ENCODE data around the gene BIRC6. TPM values are rescaled to one million over a fixed set of nuclear protein-coding genes. Genes with fewer than 3 reads are reported as not detected.

Gene BIRC6
- total and polyA plus RNA-seq, 8 donors: 12.4 to 58.3 (median 46.7) TPM

GRCh38 chr2:32463110-32463509, 106.3 kb downstream of the BIRC6 start:
- ATAC-seq: no peak
- Histone ChIP-seq H3K4me3 (no peak overlapping the region), H3K27me3 (no peaks in the 10 kb centered on the region), H3K36me3 (peaks cover 0 to 32% (median 20%) of the 10 kb centered on the region in 3 donors), H3K9me3 (no peaks in the 10 kb centered on the region), H3K4me1 (no peaks in the 10 kb centered on the region), H3K27ac (no peak overlapping the region)
- no peak for DNase-seq
- WGBS, 2 donors: 95 to 96% methylated on average over 4 of the region's 4 CpGs
- FAIRE-seq: no peak
- no peak for TF ChIP-seq CTCF (IDR thresholded peaks at IDR 0.05)
- intact Hi-C loops (cut with DNase I): no loop called here

- Histone ChIP-seq H3K4me1 (no peaks in the 10 kb centered on the region), H3K36me3 (peaks cover 0 to 45% (median 20%) of the 10 kb centered on the region in 3 donors), H3K9me3 (no peaks in the 10 kb centered on the region), H3K4me3 (no peak overlapping the region), H3K27ac (no peak overlapping the region), H3K27me3 (no peaks in the 10 kb centered on the region)
- FAIRE-seq (no peak), ATAC-seq (peak in 1 of 4 donors; percentile 12), DNase-seq (no peak)
- 69 to 79% methylated on average over 2 of the region's 2 CpGs for WGBS, 2 donors
- TF ChIP-seq CTCF (IDR thresholded peaks at IDR 0.05): no peak
- intact Hi-C loops (cut with DNase I): no loop called here
Observed at GRCh38 chr2:32464431-32464830, 107.6 kb downstream of the BIRC6 start.

DNA sequence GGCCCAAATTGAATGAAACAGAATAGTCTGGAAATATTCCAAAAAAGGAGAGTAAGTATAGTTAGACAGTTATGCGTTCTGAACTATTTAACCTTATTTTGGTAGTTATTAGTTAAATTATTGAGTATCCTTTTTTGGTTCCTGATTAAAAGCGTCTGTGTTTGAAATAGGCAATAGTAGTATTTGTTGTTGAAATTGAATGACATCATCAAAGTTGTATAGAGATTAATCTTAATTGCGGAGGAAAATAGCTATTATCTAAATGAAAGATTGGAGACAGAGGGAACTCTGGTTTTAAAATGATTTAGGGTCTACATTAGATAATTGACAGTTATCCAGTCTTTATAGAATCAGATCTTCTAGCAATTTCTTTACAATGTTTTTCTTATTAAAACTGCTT, 115.8 kb downstream of the BIRC6 start:
- ATAC-seq (no peak), FAIRE-seq (peak; percentile 17), DNase-seq (no peak)
- WGBS, 2 donors: 59 to 61% methylated on average over 3 of the region's 3 CpGs
- peaks cover 0 to 21% (median 0%) of the 10 kb centered on the region in 3 donors for H3K36me3 ChIP-seq
- H3K9me3 ChIP-seq: no peaks in the 10 kb centered on the region
- H3K27ac ChIP-seq: no peak overlapping the region
- TF ChIP-seq CTCF (IDR thresholded peaks at IDR 0.05): no peak
- H3K4me3 ChIP-seq: no peak overlapping the region
- no peaks in the 10 kb centered on the region for H3K4me1 ChIP-seq
- no peaks in the 10 kb centered on the region for H3K27me3 ChIP-seq
- intact Hi-C loops (cut with DNase I): no loop called here

- Histone ChIP-seq H3K4me3 (no peak overlapping the region), H3K9me3 (no peaks in the 10 kb centered on the region), H3K27me3 (no peaks in the 10 kb centered on the region), H3K27ac (no peak overlapping the region), H3K36me3 (peaks cover 0 to 9% (median 0%) of the 10 kb centered on the region in 3 donors), H3K4me1 (no peaks in the 10 kb centered on the region)
- intact Hi-C loops (cut with DNase I): no loop called here
- TF ChIP-seq CTCF (IDR thresholded peaks at IDR 0.05): no peak
- FAIRE-seq: peak; percentile 23
- 82 to 88% methylated on average over 3 of the region's 3 CpGs for WGBS, 2 donors
- ATAC-seq: no peak
- no peak for DNase-seq
Observed at GRCh38 chr2:32474381-32474780, 117.6 kb downstream of the BIRC6 start.

- FAIRE-seq: no peak
- WGBS, 2 donors: 93 to 94% methylated on average over 8 of the region's 8 CpGs
Observed at GRCh38 chr2:32478889-32479620, 122.2 kb downstream of the BIRC6 start.

More at GRCh38 chr2:32478889-32479620, 122.2 kb downstream of the BIRC6 start:
- ATAC-seq (no peak), DNase-seq (no peak)
- H3K4me1 ChIP-seq: no peaks in the 10 kb centered on the region
- no peaks in the 10 kb centered on the region for H3K9me3 ChIP-seq
- intact Hi-C loops (cut with DNase I): no loop called here
- H3K27ac ChIP-seq: no peak overlapping the region
- peaks cover 0 to 37% (median 16%) of the 10 kb centered on the region in 3 donors for H3K36me3 ChIP-seq
- H3K4me3 ChIP-seq: no peak overlapping the region
- H3K27me3 ChIP-seq: no peaks in the 10 kb centered on the region
- no peak for TF ChIP-seq CTCF (IDR thresholded peaks at IDR 0.05)
